Astrocyte (in vitro differentiated cells and primary cell): Measurements from ENCODE around the gene LDLRAD4.

ENCODE experiments used
- CTCF ChIP-seq: IDR thresholded peaks from 2 replicates; pipeline ENCODE4 v1.5.1; 2011; ENCODE audit warnings: low read depth, mild to moderate bottlenecking, inconsistent platforms, low read length, moderate library complexity; ENCODE audit not compliant: insufficient read depth
- EZH2 ChIP-seq: IDR thresholded peaks from 2 replicates; pipeline ENCODE4 v1.6.1; 2012; ENCODE audit warnings: mild to moderate bottlenecking, low read length, inconsistent platforms; ENCODE audit not compliant: insufficient read depth

GRCh38 chr18:13427354-13427753 is 208.8 kb downstream of the LDLRAD4 start:
- TF ChIP-seq CTCF (no peak), EZH2 (no peak)
